ENCODE results near the gene DRD3.

The DRD3 gene

GRCh38 chr3:114101101-114101500, 77.8 kb downstream of the DRD3 start:
- Histone ChIP-seq H3K4me3 (no peak overlapping the region), H3K27me3 (ENCODE audit: low read depth) (no peaks in the 10 kb centered on the region), H3K36me3 (replicated peaks) (no peaks in the 10 kb centered on the region), H3K4me1 (peaks cover 16% of the 10 kb centered on the region), H3K9me3 (no peaks in the 10 kb centered on the region)
- DNase-seq (ENCODE audit: low spot score in 2 of 2): peak in 1 of 2 experiments; percentile 87
- in situ Hi-C loops (cut with MboI; ENCODE audit: low sequenced_read_pairs): no loop called here

- Histone ChIP-seq H3K4me1 (peaks cover 13% of the 10 kb centered on the region), H3K4me3 (no peak overlapping the region), H3K27me3 (ENCODE audit: low read depth) (no peaks in the 10 kb centered on the region), H3K9me3 (no peaks in the 10 kb centered on the region), H3K36me3 (replicated peaks) (no peaks in the 10 kb centered on the region)
- no peak for DNase-seq (ENCODE audit: low spot score in 2 of 2)
- in situ Hi-C loops (cut with MboI; ENCODE audit: low sequenced_read_pairs): no loop called here
These were observed 83.1 kb downstream of the DRD3 start for GRCh38 chr3:114095796-114096195.

- no peak overlapping the region for H3K4me3 ChIP-seq
- no peaks in the 10 kb centered on the region for H3K36me3 ChIP-seq (replicated peaks)
- in situ Hi-C loops (cut with MboI; ENCODE audit: low sequenced_read_pairs): no loop called here
- DNase-seq (ENCODE audit: low spot score in 2 of 2): peak; percentile 31 to 60
- H3K9me3 ChIP-seq: no peaks in the 10 kb centered on the region
- H3K4me1 ChIP-seq: peaks cover 4% of the 10 kb centered on the region; the same call in 1 of the 2 replicates
- H3K27me3 ChIP-seq (ENCODE audit: low read depth): no peaks in the 10 kb centered on the region
These were observed 85.3 kb downstream of the DRD3 start for GRCh38 chr3:114093596-114093995.

- Histone ChIP-seq H3K4me3 (no peak overlapping the region), H3K36me3 (replicated peaks) (no peaks in the 10 kb centered on the region), H3K27me3 (ENCODE audit: low read depth) (no peaks in the 10 kb centered on the region), H3K4me1 (peaks cover 4% of the 10 kb centered on the region; the same call in 1 of the 2 replicates), H3K9me3 (no peaks in the 10 kb centered on the region)
- DNase-seq (ENCODE audit: low spot score in 2 of 2): no peak
- in situ Hi-C loops (cut with MboI; ENCODE audit: low sequenced_read_pairs): no loop called here
These were observed 85.9 kb downstream of the DRD3 start for GRCh38 chr3:114093016-114093380.

- Histone ChIP-seq H3K9me3 (no peaks in the 10 kb centered on the region), H3K27me3 (ENCODE audit: low read depth) (no peaks in the 10 kb centered on the region), H3K4me1 (peaks cover 4% of the 10 kb centered on the region; the same call in 1 of the 2 replicates), H3K4me3 (no peak overlapping the region), H3K36me3 (replicated peaks) (peaks cover 5% of the 10 kb centered on the region)
- in situ Hi-C loops (cut with MboI; ENCODE audit: low sequenced_read_pairs): no loop called here
- DNase-seq (ENCODE audit: low spot score in 2 of 2): no peak
These were observed 86.5 kb downstream of the DRD3 start for GRCh38 chr3:114092151-114093015.

- in situ Hi-C loops (cut with MboI; ENCODE audit: low sequenced_read_pairs): no loop called here
- no peaks in the 10 kb centered on the region for H3K27me3 ChIP-seq (ENCODE audit: low read depth)
- no peaks in the 10 kb centered on the region; the same call in 1 of the 2 replicates for H3K4me1 ChIP-seq
- DNase-seq (ENCODE audit: low spot score in 2 of 2): no peak
- no peaks in the 10 kb centered on the region for H3K9me3 ChIP-seq
- H3K36me3 ChIP-seq (replicated peaks): peaks cover 30% of the 10 kb centered on the region
- H3K4me3 ChIP-seq: no peak overlapping the region
These were observed 89.2 kb downstream of the DRD3 start for GRCh38 chr3:114089675-114090074.

- in situ Hi-C loops (cut with MboI; ENCODE audit: low sequenced_read_pairs): no loop called here
- Histone ChIP-seq H3K27me3 (ENCODE audit: low read depth) (no peaks in the 10 kb centered on the region), H3K4me1 (no peaks in the 10 kb centered on the region), H3K4me3 (no peak overlapping the region), H3K9me3 (no peaks in the 10 kb centered on the region), H3K36me3 (replicated peaks) (peaks cover 55% of the 10 kb centered on the region)
- no peak for DNase-seq (ENCODE audit: low spot score in 2 of 2)
These were observed 92.5 kb downstream of the DRD3 start for GRCh38 chr3:114086356-114086755.

- Histone ChIP-seq H3K36me3 (replicated peaks) (peaks cover 77% of the 10 kb centered on the region), H3K27me3 (ENCODE audit: low read depth) (no peaks in the 10 kb centered on the region), H3K9me3 (no peaks in the 10 kb centered on the region), H3K4me3 (no peak overlapping the region), H3K4me1 (no peaks in the 10 kb centered on the region)
- in situ Hi-C loops (cut with MboI; ENCODE audit: low sequenced_read_pairs): no loop called here
- DNase-seq (ENCODE audit: low spot score in 2 of 2): no peak
These were observed 95.7 kb downstream of the DRD3 start for GRCh38 chr3:114083112-114083511.

GRCh38 chr3:114081037-114081436, 97.8 kb downstream of the DRD3 start:
- no peak overlapping the region for H3K4me3 ChIP-seq
- peaks cover 75% of the 10 kb centered on the region for H3K36me3 ChIP-seq (replicated peaks)
- H3K27me3 ChIP-seq (ENCODE audit: low read depth): no peaks in the 10 kb centered on the region
- H3K4me1 ChIP-seq: no peaks in the 10 kb centered on the region
- DNase-seq (ENCODE audit: low spot score in 2 of 2): no peak
- no peaks in the 10 kb centered on the region for H3K9me3 ChIP-seq
- in situ Hi-C loops (cut with MboI; ENCODE audit: low sequenced_read_pairs): no loop called here

- Histone ChIP-seq H3K36me3 (replicated peaks) (peaks cover 72% of the 10 kb centered on the region), H3K9me3 (no peaks in the 10 kb centered on the region), H3K4me1 (no peaks in the 10 kb centered on the region), H3K27me3 (ENCODE audit: low read depth) (no peaks in the 10 kb centered on the region), H3K4me3 (no peak overlapping the region)
- in situ Hi-C loops (cut with MboI; ENCODE audit: low sequenced_read_pairs): no loop called here
- no peak for DNase-seq (ENCODE audit: low spot score in 2 of 2)
These were observed 98.7 kb downstream of the DRD3 start for GRCh38 chr3:114080201-114080600.

GRCh38 chr3:114079761-114080160, 99.1 kb downstream of the DRD3 start:
- H3K4me1 ChIP-seq: no peaks in the 10 kb centered on the region
- no peaks in the 10 kb centered on the region for H3K27me3 ChIP-seq (ENCODE audit: low read depth)
- DNase-seq (ENCODE audit: low spot score in 2 of 2): no peak
- no peaks in the 10 kb centered on the region for H3K9me3 ChIP-seq
- no peak overlapping the region for H3K4me3 ChIP-seq
- H3K36me3 ChIP-seq (replicated peaks): peaks cover 75% of the 10 kb centered on the region
- in situ Hi-C loops (cut with MboI; ENCODE audit: low sequenced_read_pairs): no loop called here

- Histone ChIP-seq H3K9me3 (no peaks in the 10 kb centered on the region), H3K4me3 (no peak overlapping the region), H3K36me3 (replicated peaks) (peaks cover 77% of the 10 kb centered on the region), H3K4me1 (no peaks in the 10 kb centered on the region), H3K27me3 (ENCODE audit: low read depth) (no peaks in the 10 kb centered on the region)
- no peak for DNase-seq (ENCODE audit: low spot score in 2 of 2)
- in situ Hi-C loops (cut with MboI; ENCODE audit: low sequenced_read_pairs): no loop called here
These were observed 100.7 kb downstream of the DRD3 start for GRCh38 chr3:114078126-114078525.
